Measurements from ENCODE around the gene TBC1D2. TPM values are rescaled to one million over a fixed set of nuclear protein-coding genes. Genes with fewer than 3 reads are reported as not detected.
A peak's percentile ranks its signal among the peaks of the same experiment; 100 is the strongest.

Gene TBC1D2
- total and polyA plus RNA-seq, 2 of the 13 experiments (the other 11 are each of a cell fraction or from before 2014, with no cell fraction given): 2.0 to 2.8 TPM

DNA sequence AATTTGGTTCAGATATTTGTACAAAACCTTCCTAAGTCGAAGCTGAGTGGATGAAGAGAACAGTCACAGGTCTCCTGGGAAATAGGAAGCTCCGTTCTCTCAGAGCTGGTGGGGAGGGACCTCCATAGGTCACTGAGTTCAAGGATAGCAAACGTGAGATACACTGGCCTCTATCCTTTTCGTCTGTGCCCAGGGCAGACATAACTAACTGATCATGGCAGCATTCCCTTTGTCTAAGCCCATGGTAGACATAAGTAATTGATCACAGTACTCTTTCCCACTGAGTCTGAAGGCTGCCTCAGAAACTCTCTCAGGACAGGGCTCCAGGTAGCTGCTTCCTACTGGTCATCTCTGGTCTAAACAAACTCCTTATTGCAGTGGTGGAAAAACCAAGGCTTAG lies 50.8 kb downstream of the TBC1D2 start (continued):
- no peak for TF ChIP-seq ZNF441 (CRISPR knock-in tag; IDR thresholded peaks at IDR 0.05; ENCODE audit: borderline replicate concordance)
- TF ChIP-seq STAG1 (CRISPR knock-in tag; IDR thresholded peaks at IDR 0.05): 0 out of 2 replicates have a peak, but pooled peaks have one; percentile 2
- TF ChIP-seq ZNF660 (CRISPR knock-in tag; IDR thresholded peaks at IDR 0.05; ENCODE audit: borderline replicate concordance, low read depth): no peak
- TF ChIP-seq CTCF (CRISPR knock-in tag; IDR thresholded peaks at IDR 0.05): 0 out of 2 replicates have a peak, but pooled peaks have one; percentile 5
- no peak for TF ChIP-seq ZNF546 (CRISPR knock-in tag; conservative IDR thresholded peaks at IDR 0.05)
- TF ChIP-seq ZNF121 (CRISPR knock-in tag; IDR thresholded peaks at IDR 0.05): no peak
- no peak for TF ChIP-seq PPARG (CRISPR knock-in tag; conservative IDR thresholded peaks at IDR 0.05)
- no peak for TF ChIP-seq GLMP (CRISPR knock-in tag; IDR thresholded peaks at IDR 0.05; ENCODE audit: borderline replicate concordance)
- TF ChIP-seq KLF16 (CRISPR knock-in tag; IDR thresholded peaks at IDR 0.05): no peak
- TF ChIP-seq ZNF562 (CRISPR knock-in tag; IDR thresholded peaks at IDR 0.05; ENCODE audit: borderline replicate concordance): no peak
- TF ChIP-seq, protein P1, sequence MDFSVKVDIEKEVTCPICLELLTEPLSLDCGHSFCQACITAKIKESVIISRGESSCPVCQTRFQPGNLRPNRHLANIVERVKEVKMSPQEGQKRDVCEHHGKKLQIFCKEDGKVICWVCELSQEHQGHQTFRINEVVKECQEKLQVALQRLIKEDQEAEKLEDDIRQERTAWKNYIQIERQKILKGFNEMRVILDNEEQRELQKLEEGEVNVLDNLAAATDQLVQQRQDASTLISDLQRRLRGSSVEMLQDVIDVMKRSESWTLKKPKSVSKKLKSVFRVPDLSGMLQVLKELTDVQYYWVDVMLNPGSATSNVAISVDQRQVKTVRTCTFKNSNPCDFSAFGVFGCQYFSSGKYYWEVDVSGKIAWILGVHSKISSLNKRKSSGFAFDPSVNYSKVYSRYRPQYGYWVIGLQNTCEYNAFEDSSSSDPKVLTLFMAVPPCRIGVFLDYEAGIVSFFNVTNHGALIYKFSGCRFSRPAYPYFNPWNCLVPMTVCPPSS (IDR thresholded peaks at IDR 0.05): no peak
- TF ChIP-seq ZIK1 (CRISPR knock-in tag; IDR thresholded peaks at IDR 0.05; ENCODE audit: borderline replicate concordance, low read depth): no peak
- peak; percentile 42; the same call in 1 of the 2 replicates for TF ChIP-seq ZNF772 (CRISPR knock-in tag; IDR thresholded peaks at IDR 0.05)
- TF ChIP-seq NFE2 (CRISPR knock-in tag; IDR thresholded peaks at IDR 0.05): no peak
- TF ChIP-seq, protein P2, sequence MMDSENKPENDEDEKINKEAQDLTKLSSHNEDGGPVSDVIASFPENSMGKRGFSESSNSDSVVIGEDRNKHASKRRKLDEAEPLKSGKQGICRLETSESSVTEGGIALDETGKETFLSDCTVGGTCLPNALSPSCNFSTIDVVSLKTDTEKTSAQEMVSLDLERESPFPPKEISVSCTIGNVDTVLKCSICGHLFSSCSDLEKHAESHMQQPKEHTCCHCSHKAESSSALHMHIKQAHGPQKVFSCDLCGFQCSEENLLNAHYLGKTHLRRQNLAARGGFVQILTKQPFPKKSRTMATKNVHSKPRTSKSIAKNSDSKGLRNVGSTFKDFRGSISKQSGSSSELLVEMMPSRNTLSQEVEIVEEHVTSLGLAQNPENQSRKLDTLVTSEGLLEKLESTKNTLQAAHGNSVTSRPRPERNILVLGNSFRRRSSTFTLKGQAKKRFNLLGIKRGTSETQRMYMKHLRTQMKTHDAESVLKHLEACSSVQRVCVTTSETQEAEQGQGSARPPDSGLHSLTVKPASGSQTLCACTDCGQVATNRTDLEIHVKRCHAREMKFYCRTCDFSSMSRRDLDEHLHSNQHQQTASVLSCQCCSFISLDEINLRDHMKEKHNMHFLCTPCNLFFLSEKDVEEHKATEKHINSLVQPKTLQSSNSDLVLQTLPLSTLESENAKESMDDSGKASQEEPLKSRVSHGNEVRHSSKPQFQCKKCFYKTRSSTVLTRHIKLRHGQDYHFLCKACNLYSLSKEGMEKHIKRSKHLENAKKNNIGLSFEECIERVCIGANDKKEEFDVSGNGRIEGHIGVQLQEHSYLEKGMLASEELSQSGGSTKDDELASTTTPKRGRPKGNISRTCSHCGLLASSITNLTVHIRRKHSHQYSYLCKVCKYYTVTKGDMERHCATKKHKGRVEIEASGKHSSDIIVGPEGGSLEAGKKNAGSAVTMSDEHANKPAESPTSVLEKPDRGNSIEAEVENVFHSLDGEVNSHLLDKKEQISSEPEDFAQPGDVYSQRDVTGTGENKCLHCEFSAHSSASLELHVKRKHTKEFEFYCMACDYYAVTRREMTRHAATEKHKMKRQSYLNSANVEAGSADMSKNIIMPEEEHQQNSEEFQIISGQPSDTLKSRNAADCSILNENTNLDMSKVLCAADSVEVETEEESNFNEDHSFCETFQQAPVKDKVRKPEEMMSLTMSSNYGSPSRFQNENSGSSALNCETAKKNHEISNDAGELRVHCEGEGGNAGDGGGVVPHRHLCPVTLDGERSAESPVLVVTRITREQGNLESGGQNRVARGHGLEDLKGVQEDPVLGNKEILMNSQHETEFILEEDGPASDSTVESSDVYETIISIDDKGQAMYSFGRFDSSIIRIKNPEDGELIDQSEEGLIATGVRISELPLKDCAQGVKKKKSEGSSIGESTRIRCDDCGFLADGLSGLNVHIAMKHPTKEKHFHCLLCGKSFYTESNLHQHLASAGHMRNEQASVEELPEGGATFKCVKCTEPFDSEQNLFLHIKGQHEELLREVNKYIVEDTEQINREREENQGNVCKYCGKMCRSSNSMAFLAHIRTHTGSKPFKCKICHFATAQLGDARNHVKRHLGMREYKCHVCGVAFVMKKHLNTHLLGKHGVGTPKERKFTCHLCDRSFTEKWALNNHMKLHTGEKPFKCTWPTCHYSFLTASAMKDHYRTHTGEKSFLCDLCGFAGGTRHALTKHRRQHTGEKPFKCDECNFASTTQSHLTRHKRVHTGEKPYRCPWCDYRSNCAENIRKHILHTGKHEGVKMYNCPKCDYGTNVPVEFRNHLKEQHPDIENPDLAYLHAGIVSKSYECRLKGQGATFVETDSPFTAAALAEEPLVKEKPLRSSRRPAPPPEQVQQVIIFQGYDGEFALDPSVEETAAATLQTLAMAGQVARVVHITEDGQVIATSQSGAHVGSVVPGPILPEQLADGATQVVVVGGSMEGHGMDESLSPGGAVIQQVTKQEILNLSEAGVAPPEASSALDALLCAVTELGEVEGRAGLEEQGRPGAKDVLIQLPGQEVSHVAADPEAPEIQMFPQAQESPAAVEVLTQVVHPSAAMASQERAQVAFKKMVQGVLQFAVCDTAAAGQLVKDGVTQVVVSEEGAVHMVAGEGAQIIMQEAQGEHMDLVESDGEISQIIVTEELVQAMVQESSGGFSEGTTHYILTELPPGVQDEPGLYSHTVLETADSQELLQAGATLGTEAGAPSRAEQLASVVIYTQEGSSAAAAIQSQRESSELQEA (CRISPR knock-in tag; IDR thresholded peaks at IDR 0.05; ENCODE audit: not compliant biosample characterization): no peak
- no peak for TF ChIP-seq ZNF33B (CRISPR knock-in tag; IDR thresholded peaks at IDR 0.05)
- no peak for TF ChIP-seq ZNF792 (CRISPR knock-in tag; IDR thresholded peaks at IDR 0.05)
- TF ChIP-seq TBX2 (CRISPR knock-in tag; IDR thresholded peaks at IDR 0.05; ENCODE audit: borderline replicate concordance): 0 out of 2 replicates have a peak, but pooled peaks have one; percentile 24
- no peak for TF ChIP-seq PLRG1 (conservative IDR thresholded peaks at IDR 0.05)

All from HepG2 (cell line).